Esophagus muscularis mucosa (tissue), 4 donors: Measurements from ENCODE around the gene TSPAN5. TPM values are rescaled to one million over a fixed set of nuclear protein-coding genes. Genes with fewer than 3 reads are reported as not detected.

Experiments used
- DNase-seq: peaks from one replicate; pipeline ENCODE4 v3.0.0-alpha.2; 2017; ENCODE audit errors: extremely low spot score
- H3K27ac ChIP-seq, 4 donors: fragments of 200-600 bp; sonication (generic); replicated peaks in 1 of 4; 1 replicate in 3 of 4; 2 replicates in 1 of 4; pipeline ENCODE4 v1.5.1; 2016 to 2019; ENCODE audit warnings: mild to moderate bottlenecking in 1 of 4
- H3K27me3 ChIP-seq, 4 donors: fragments of 200-600 bp; sonication (generic); one replicate each; pipeline versions ENCODE4 v1.5.1 to v1.6.0; 2016 to 2019
- H3K36me3 ChIP-seq, 4 donors: fragments of 200-600 bp; sonication (generic); one replicate each; pipeline ENCODE4 v1.5.1; 2016 to 2019
- H3K4me1 ChIP-seq, 4 donors: fragments of 200-600 bp; sonication (generic); one replicate each; pipeline ENCODE4 v1.5.1; 2016 to 2019
- H3K4me3 ChIP-seq, 4 donors: fragments of 200-600 bp; sonication (generic); 1 replicate in 2 of 4; 2 replicates in 2 of 4; pipeline ENCODE4 v1.5.1; 2016 to 2019; ENCODE audit warnings: mild to moderate bottlenecking in 4 of 4, moderate library complexity in 1 of 4
- H3K9me3 ChIP-seq, 4 donors: fragments of 200-600 bp; sonication (generic); 1 replicate in 3 of 4; 2 replicates in 1 of 4; pipeline ENCODE4 v1.5.1; 2016 to 2019
- EP300 ChIP-seq: sonication (generic); formaldehyde crosslinking; IDR thresholded peaks from one replicate; pipeline ENCODE4 v1.6.1; 2017; ENCODE audit warnings: antibody characterized with exemption
- POLR2A ChIP-seq: fragments of 450-650 bp; IDR thresholded peaks from one replicate; pipeline ENCODE4 v1.6.1; 2017; ENCODE audit warnings: antibody characterized with exemption, moderate library complexity, mild to moderate bottlenecking, low read depth
- POLR2AphosphoS5 ChIP-seq, 2 donors: sonication (generic); formaldehyde crosslinking; IDR thresholded peaks; one replicate each; pipeline ENCODE4 v1.6.1; 2017; ENCODE audit warnings: antibody characterized with exemption in 2 of 2
- WGBS: methylation state at CpG from one replicate; pipeline ENCODE4 v1.1.5; 2018; 5-methylcytosine and 5-hydroxymethylcytosine counted together
- intact Hi-C: fragments of 100-400 bp; cut with DNase I; formaldehyde crosslinking; loops from one replicate; pipeline ENCODE4 v1.15.1; 2023
- total RNA-seq, 4 donors: library from RNA; depleted of rRNA; stranded (reverse); fragments of >200 nt; gene quantifications; one replicate each; pipeline versions ENCODE4 v1.1.0 to v1.2.1, GENCODE V29; 2016
- TF ChIP-seq, protein P1 (sequence below), 3 experiments: fragments of 200-600 bp in 2 of 3; fragments of 450-650 bp in 1 of 3; sonication (generic) in 2 of 3; IDR thresholded peaks; one replicate each; pipeline ENCODE4 v1.5.1; 2017 to 2019; ENCODE audit warnings: antibody characterized with exemption in 3 of 3, mild to moderate bottlenecking in 2 of 3, moderate library complexity in 1 of 3

TSPAN5 gene
- total RNA-seq, 4 donors from 2014 or later, result 9.1 to 16.8 (median 13.3) TPM

GRCh38 chr4:98639108-98639507 lies 19.3 kb downstream of the TSPAN5 start:
- TF ChIP-seq POLR2A, result no peak
- no peak for TF ChIP-seq POLR2AphosphoS5 (IDR thresholded peaks at IDR 0.05)
- TF ChIP-seq, protein P1, sequence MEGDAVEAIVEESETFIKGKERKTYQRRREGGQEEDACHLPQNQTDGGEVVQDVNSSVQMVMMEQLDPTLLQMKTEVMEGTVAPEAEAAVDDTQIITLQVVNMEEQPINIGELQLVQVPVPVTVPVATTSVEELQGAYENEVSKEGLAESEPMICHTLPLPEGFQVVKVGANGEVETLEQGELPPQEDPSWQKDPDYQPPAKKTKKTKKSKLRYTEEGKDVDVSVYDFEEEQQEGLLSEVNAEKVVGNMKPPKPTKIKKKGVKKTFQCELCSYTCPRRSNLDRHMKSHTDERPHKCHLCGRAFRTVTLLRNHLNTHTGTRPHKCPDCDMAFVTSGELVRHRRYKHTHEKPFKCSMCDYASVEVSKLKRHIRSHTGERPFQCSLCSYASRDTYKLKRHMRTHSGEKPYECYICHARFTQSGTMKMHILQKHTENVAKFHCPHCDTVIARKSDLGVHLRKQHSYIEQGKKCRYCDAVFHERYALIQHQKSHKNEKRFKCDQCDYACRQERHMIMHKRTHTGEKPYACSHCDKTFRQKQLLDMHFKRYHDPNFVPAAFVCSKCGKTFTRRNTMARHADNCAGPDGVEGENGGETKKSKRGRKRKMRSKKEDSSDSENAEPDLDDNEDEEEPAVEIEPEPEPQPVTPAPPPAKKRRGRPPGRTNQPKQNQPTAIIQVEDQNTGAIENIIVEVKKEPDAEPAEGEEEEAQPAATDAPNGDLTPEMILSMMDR (IDR thresholded peaks at IDR 0.05), result no peak
- TF ChIP-seq EP300, result no peak
- Histone ChIP-seq H3K27ac (no peak overlapping the region), H3K4me1 (peaks cover 0 to 10% (median 2%) of the 10 kb centered on the region in 4 donors), H3K4me3 (no peak overlapping the region), H3K36me3 (no peaks in the 10 kb centered on the region), H3K9me3 (no peaks in the 10 kb centered on the region), H3K27me3 (no peaks in the 10 kb centered on the region)
- WGBS, result 94% methylated on average over 2 of the region's 2 CpGs
- intact Hi-C loops, result no loop called here
- DNase-seq, result no peak

DNA sequence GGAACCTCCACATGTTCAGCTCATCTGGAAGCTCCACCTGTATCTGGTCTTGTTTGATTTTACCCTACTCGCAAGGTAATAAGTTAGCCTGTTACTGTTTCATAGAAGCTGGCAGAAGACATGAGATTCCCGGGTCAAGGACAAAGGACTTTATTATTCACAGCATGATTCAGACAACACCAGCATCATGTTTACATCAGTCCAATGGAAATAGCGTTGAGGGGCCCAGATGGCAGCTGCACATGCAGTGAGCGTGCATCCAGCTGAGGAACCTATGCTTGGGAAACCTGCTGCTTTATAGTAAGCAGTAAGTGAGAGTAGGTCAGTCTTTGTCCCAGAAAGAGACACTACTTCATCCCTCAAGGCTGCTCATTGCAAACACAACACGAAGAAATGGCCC lies 19.8 kb downstream of the TSPAN5 start:
- Histone ChIP-seq H3K27ac (no peak overlapping the region), H3K4me3 (no peak overlapping the region), H3K27me3 (no peaks in the 10 kb centered on the region), H3K36me3 (no peaks in the 10 kb centered on the region), H3K9me3 (no peaks in the 10 kb centered on the region), H3K4me1 (peaks cover 0 to 10% (median 2%) of the 10 kb centered on the region in 4 donors)
- 77% methylated on average over 5 of the region's 5 CpGs for WGBS
- no peak for TF ChIP-seq EP300
- TF ChIP-seq, protein P1 (IDR thresholded peaks at IDR 0.05), result no peak
- TF ChIP-seq POLR2AphosphoS5 (IDR thresholded peaks at IDR 0.05), result no peak
- TF ChIP-seq POLR2A, result no peak
- peak; percentile 55 for DNase-seq
- intact Hi-C loops, result no loop called here

DNA sequence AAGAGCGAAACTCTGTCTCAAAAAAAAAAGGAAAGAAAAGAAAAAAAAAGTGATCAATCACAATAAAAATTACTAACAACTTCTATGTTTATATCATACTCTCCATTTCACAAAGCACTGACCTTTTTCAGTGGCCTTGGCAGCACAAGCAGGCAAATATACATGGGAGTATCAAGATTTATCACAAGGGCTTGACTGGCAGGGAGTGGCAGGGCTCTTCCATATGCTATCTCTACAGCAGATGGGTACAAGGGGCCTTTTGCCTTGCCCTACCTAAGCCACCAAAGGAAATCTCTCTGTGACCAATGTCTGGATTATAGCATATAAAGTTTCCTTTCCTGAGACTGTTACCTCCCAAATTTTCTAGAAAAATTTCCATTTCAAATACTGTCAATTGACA lies 24.4 kb downstream of the TSPAN5 start:
- intact Hi-C loops, result no loop called here
- H3K4me1 ChIP-seq, result peaks cover 0 to 13% (median 6%) of the 10 kb centered on the region in 4 donors
- H3K27ac ChIP-seq, result no peak overlapping the region
- WGBS, result 89% methylated on average over 1 of the region's 1 CpG
- H3K9me3 ChIP-seq, result no peaks in the 10 kb centered on the region
- TF ChIP-seq, protein P1 (IDR thresholded peaks at IDR 0.05), result no peak
- no peak for TF ChIP-seq POLR2A
- H3K36me3 ChIP-seq, result no peaks in the 10 kb centered on the region
- peak; percentile 26 for DNase-seq
- no peak overlapping the region for H3K4me3 ChIP-seq
- H3K27me3 ChIP-seq, result no peaks in the 10 kb centered on the region

- no peak overlapping the region for H3K4me3 ChIP-seq
- no peak for TF ChIP-seq EP300
- TF ChIP-seq, protein P1 (IDR thresholded peaks at IDR 0.05), result no peak
- TF ChIP-seq POLR2A, result no peak
- TF ChIP-seq POLR2AphosphoS5 (IDR thresholded peaks at IDR 0.05), result no peak
- no peak for DNase-seq
- intact Hi-C loops, result no loop called here
- 100% methylated on average over 3 of the region's 3 CpGs for WGBS
- H3K4me1 ChIP-seq, result peaks cover 0 to 14% (median 6%) of the 10 kb centered on the region in 4 donors
- no peaks in the 10 kb centered on the region for H3K9me3 ChIP-seq
- H3K27ac ChIP-seq, result no peak overlapping the region
- no peaks in the 10 kb centered on the region for H3K27me3 ChIP-seq
- H3K36me3 ChIP-seq, result no peaks in the 10 kb centered on the region
Measured at GRCh38 chr4:98633159-98633558, 25.3 kb downstream of the TSPAN5 start.

GRCh38 chr4:98632258-98632657 lies 26.2 kb downstream of the TSPAN5 start:
- 92% methylated on average over 4 of the region's 4 CpGs for WGBS
- no peaks in the 10 kb centered on the region for H3K27me3 ChIP-seq
- no peak overlapping the region for H3K4me3 ChIP-seq
- DNase-seq, result peak; percentile 24
- no peaks in the 10 kb centered on the region for H3K9me3 ChIP-seq
- H3K36me3 ChIP-seq, result no peaks in the 10 kb centered on the region
- peaks cover 0 to 23% (median 13%) of the 10 kb centered on the region in 4 donors for H3K4me1 ChIP-seq
- no peak for TF ChIP-seq POLR2AphosphoS5 (IDR thresholded peaks at IDR 0.05)
- no peak for TF ChIP-seq EP300
- TF ChIP-seq, protein P1 (IDR thresholded peaks at IDR 0.05), result no peak
- TF ChIP-seq POLR2A, result no peak
- H3K27ac ChIP-seq, result no peak overlapping the region
- intact Hi-C loops, result no loop called here
